GM19452 (cell line): Measurements from ENCODE around the gene CAB39.
"Not testable (repeated sequence)": the region's sequence is repeated elsewhere in the genome, so short reads cannot be mapped to it uniquely, and the experiment has no call there.

Experiments
- ATAC-seq: cut with Tn5 transposase; IDR thresholded peaks from one replicate; pipeline ENCODE4 v1.9.1; 2021; ENCODE audit not compliant: unreplicated experiment

CAB39 gene

GRCh38 chr2:230682546-230682945 lies 30.1 kb upstream of the CAB39 start:
- ATAC-seq: no peak

DNA sequence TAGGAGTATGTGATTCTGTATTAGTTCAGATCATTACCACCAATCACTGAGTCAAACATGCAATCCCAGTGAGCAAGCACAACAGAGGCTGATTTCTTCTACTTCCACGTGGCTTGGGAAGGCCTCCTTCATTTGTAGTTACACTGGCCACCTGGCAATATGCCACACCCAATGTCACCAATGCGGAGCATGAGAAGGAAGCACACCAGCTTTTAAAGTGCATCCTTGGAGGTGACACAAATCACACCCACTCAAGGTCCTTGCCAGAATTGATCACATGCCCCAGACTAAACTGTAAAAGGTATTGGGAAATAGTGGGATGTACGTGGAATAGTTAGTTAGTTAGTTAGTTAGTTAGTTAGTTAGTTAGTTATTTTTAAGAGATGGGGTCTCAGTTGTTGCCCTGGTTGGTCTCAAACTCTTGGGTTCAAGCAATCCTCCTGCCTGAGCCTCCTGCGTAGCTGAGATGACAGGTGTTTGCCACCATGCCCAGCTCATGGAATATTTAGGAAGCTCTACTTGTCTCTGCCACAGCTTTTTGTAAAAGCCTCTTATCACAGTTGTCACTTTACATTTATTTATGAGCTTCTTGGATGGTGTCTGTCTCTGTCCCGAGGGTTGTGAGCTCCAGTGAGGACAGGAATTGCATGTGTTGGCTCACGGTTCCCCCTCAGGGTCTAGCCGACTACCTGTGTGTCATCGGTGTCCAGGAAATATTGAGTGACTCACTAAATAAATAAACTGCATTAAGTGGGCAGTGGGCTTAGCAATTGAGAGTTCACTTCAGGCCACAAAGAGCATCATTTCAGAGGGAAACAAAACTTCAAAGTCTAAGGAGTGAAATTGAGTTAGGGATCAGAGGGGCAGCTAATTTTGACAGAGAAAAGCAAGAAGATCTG lies 28.1 kb upstream of the CAB39 start:
- ATAC-seq: no peak

- ATAC-seq: no peak
Observed at GRCh38 chr2:230685178-230685577, 27.5 kb upstream of the CAB39 start.

- ATAC-seq: no peak
Observed at GRCh38 chr2:230687498-230687897, 25.1 kb upstream of the CAB39 start.

DNA sequence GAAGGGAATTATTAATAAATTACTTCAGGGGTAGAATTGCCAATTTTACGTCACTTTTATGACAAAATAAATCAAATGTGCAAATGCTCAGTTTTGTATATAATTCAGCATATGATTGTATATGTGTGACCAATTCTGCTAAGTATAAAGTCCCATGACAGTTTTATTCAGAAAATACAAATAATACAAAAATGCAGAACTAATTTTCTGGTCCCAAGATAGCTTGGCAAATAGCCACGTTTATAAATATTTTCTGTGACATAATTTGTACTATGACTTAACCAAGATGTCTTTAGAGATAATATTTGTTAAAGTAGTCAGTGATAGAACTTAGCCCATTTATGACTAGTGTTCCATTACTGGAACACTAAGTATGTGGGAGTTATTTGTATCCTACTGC lies 24.2 kb upstream of the CAB39 start:
- ATAC-seq: no peak

DNA sequence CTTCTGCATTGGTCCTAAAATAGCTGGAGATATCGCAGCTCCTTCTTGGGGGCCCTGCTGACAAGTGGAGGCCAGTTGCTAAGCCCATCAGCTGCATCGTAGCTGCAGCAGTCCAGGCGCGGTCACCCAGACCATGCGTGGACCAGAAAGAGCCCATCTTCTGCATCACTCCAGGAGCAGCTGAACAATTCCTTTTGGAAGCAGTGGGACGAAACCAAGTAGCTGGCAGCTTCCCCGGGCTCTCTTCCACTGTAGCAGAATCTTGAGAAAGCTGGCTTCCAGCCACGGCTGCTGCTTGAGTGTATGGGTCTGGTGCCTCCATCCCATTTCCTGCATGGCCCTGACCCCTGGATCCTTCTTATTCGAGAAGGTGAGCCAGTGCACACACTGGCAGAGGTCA lies 22.2 kb upstream of the CAB39 start:
- ATAC-seq: no peak

GRCh38 chr2:230691005-230691647 lies 21.5 kb upstream of the CAB39 start:
- ATAC-seq: no peak

DNA sequence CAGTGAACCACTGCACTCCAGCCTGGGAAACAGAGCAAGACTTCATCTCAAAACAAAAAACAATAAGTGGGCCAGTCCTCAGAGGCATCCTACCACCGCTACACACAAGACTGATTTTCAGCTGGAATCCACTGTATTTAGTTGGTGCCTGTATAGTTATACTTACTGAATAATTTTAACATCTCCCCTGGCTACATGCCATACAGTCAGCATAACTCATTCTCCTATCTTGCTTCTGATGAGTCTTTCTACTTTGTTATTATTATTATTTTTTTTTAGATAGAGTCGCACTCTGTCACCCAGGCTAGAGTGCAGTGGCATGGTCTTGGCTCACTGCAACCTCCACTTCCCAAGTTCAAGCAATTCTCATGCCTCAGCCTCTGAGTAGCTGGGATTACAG lies 19.9 kb upstream of the CAB39 start:
- no peak for ATAC-seq

DNA sequence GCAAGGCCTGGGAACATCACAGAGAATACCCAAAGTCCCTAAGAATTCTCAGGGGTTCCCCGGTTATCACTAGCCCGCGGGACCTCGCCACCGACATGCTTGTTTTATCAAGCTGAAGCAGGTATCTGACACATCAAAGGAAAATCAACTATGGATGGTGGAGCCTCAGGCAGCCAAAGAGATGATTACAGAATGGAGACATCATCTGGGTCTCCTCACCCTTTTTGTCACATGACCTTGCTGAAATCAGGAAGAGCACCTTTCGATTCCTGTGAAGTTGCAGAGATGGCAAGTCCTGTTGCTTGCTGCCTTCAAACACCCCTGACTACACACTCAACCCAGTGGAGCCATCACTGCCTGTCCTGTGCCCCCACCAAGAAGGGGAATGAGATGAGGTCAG lies 19.2 kb upstream of the CAB39 start:
- ATAC-seq: no peak

- ATAC-seq: no peak
Observed at GRCh38 chr2:230694241-230694640, 18.4 kb upstream of the CAB39 start.

DNA sequence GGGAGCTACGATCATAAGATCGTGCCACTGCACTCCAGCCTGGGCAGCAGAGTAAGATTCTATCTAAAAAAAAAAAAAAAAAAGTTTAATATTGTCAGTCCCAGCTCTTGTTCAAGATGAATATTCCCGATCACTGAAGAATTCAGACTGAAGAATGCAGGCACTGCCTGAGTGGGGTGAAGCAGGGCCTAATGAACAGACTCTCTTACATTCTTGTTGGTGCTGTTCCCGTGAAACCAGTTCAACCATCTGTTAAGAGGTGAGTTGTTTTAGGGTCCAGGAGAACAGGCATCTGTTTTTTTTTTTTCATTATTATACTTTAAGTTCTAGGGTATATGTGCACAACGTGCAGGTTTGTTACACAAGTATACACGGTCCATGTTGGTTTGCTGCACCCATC lies 17.1 kb upstream of the CAB39 start:
- ATAC-seq: no peak

DNA sequence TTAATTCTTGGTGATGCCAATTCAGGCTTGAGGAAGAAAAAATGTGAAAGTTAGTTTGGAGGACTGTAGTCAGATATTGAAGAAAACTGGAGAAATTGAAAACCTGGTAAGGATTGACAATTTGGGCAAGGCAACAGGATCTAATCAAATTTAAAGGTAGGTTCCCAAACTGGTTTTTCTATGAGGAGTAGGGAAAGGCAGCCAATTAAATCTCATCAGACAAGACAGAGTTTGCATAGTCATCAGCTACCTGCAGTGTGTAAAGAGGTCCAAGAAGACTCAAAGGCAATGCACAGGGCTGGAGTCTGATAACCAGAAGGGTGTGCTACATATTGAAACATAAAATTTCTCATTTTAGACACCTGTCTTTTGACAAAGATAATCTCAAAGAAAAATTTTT lies 16.0 kb upstream of the CAB39 start:
- no peak for ATAC-seq

DNA sequence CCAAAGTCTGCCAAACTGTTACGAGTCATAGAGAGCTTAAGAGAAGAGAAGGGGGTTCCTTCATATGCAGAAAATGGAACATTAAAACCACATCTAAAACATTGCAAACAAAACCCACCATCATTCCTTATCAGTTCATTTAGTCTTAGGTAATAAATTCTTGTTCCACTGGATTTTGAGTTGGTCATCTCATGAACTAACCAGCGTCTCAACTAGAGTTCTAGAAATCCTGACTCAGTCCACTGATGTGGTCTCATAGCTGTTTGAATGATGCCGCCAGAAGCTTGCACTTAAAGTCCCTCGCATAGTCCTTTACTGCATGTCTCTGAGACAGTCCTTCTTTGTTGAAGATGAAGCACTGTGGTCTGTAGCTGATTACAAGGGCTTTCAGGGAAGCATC lies 15.0 kb upstream of the CAB39 start:
- no peak for ATAC-seq

DNA sequence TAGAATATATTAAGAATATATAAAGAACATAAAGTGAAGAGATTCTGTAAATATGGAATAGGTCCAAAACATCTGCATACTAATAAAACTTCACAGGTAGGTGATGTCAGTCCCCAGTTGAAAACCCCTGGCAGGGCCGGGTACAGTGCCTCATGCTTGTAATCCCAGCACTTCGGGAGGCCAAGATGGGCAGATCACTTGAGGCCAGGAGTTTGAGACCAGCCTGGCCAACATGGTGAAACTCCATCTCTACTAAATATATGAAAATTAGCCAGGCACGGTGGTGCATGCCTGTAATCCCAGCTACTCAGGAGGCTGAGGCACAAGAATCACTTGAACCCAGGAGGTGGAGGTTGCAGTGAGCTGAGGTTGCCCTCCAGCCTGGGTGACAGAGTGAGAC lies 13.9 kb upstream of the CAB39 start:
- ATAC-seq: not testable (repeated sequence)

DNA sequence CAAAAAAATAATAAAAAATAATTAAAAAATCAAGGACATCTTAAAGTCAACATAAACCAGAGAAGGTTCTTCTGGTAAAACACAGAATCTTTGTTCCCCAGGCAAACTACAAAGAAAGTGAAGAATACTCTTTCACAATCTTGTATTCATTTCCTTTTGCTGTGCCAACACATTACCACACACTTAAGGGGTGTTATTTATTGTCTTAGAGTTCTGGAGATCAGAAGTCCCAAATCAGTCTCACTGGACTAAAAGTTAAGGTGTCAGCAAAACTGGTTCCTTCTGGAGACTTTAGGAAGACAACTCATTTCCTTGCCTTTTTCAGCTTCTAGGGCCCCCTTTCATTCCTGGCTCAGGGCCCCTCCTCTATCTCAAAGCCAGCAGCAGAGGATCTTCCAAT lies 12.2 kb upstream of the CAB39 start:
- ATAC-seq: no peak

DNA sequence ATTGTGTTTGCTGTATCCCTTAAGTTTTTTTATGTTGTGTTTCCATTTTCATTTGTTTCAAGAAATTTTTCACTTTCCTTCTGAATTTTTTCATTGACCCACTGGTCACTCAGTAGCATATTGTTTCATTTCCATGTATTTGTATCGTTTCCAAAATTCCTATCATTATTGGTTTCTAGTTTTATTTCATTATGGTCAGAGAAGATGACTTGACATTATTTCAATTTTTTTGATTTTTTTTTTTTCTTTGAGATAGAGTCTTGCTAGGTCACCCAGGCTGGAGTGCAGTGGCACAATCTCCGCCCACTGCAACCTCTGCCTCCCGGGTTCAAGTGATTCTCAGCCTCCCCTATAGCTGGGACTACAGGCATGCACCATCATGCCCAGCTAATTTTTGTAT lies 11.3 kb upstream of the CAB39 start:
- ATAC-seq: no peak

- not testable (repeated sequence) for ATAC-seq
Observed at GRCh38 chr2:230702457-230702856, 10.2 kb upstream of the CAB39 start.

DNA sequence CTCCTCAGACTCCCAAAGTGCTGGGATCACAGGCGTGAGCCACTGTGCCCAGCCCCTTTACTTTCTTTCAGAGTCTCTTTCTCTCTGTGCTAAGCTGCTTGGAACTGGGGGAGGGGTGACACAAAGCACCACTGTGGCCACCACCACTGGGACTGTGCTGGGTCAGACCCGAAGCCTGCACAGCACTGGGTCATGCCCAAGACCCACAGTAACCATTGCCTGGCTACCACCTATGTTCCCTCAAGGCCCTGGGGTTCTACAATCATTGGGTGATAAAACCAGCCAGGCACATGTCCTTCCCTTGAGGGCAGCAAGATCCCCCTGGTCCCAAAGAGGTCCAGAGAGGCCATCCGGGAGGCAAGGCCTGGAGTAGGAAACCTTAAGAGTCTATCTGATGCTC lies 9.1 kb upstream of the CAB39 start:
- ATAC-seq: no peak

DNA sequence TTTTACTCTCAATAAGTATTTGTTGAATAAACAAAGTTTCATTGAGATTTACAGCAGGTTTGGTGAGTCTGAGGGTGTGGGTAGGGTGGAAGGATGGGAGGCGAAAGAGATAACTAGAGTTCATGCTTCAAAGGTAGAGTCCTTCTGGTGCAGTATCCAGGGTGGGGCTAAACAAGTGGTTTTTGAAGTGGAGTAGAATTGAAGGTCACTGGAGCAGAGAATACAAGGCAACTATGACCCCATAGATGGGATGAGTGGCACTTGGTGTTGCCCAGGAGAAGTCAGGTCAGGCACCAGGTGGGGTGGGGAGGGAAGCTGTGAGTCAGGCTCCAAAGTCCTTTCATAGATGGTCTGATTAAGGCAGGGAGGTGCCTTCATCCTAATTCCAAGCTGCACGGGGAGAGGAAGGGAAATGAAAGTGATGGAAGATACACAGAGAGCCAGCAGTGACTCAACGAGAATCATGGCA lies 6.6 kb upstream of the CAB39 start:
- no peak for ATAC-seq

- ATAC-seq: no peak
Observed at GRCh38 chr2:230706966-230707365, 5.7 kb upstream of the CAB39 start.

GRCh38 chr2:230708204-230708603 lies 4.4 kb upstream of the CAB39 start:
- no peak for ATAC-seq

DNA sequence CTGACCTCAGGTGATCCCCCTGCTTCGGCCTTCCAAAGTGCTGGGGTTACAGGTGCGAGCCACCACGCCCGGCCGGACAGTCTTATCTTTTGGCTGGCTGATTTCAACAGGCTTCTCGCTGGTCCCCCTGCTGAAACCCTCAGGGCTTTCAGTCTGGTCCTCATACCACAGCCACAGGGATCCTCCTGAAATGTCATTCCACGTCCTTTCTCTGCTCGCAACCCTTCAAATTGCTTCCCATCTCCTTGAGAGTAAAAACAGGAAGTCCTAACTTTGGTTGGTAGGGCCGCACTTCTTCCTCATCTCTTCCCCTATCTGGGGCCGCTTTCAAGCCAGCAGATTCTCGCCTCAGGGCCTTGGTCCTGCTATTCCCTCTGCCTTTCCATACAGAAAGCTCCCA lies 1.4 kb upstream of the CAB39 start:
- ATAC-seq: no peak
